ENCODE data around the gene NIM1K. TPM values are rescaled to one million over a fixed set of nuclear protein-coding genes. Genes with fewer than 3 reads are reported as not detected.

The NIM1K gene
- total and polyA plus RNA-seq, 2 of the 13 experiments (the other 11 are each of a cell fraction or from before 2014, with no cell fraction given) = 0.04 TPM; not detected in 1

DNA sequence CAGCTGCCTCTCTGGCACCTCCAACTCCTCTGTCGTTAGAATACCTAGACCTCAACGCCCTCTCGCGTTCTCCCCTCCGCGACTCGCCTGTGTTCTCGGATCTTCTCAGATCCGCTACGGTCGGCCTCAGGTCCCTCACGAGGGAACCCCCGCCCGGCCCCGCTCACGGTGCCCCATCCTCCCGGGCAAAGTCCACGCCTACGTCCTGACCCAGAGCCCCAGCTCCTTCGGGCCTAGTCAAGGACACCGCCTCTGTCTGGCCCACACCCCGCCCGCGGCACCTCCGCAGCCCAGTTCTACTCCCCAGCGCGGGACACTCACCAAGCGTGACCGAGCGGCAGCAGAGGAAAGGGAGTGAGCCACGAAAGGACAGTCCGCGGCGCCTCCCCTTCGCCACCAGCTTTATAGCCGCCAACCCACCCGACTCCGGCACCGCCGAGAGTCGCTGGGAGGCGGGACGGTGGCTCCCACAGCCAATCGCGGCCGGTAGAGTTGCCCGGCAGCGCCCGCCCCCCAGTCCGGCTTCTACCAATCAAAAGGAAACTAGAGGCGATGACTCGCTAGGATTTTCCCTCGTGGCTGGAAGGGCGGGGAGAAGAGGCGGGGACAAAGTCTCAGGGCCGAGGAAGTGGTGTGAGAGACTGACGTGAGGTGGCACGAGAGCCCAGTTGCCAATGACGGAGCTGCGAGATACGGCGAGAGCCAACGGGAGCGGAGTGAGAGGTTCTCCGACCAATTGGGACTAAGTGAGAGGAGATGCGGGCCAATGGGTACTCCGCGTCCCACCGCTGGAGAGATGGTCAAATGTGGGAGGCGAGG lies 121.2 kb downstream of the NIM1K start, which contains the start of gene HMGCS1 (continued):
- TF ChIP-seq, protein P1, sequence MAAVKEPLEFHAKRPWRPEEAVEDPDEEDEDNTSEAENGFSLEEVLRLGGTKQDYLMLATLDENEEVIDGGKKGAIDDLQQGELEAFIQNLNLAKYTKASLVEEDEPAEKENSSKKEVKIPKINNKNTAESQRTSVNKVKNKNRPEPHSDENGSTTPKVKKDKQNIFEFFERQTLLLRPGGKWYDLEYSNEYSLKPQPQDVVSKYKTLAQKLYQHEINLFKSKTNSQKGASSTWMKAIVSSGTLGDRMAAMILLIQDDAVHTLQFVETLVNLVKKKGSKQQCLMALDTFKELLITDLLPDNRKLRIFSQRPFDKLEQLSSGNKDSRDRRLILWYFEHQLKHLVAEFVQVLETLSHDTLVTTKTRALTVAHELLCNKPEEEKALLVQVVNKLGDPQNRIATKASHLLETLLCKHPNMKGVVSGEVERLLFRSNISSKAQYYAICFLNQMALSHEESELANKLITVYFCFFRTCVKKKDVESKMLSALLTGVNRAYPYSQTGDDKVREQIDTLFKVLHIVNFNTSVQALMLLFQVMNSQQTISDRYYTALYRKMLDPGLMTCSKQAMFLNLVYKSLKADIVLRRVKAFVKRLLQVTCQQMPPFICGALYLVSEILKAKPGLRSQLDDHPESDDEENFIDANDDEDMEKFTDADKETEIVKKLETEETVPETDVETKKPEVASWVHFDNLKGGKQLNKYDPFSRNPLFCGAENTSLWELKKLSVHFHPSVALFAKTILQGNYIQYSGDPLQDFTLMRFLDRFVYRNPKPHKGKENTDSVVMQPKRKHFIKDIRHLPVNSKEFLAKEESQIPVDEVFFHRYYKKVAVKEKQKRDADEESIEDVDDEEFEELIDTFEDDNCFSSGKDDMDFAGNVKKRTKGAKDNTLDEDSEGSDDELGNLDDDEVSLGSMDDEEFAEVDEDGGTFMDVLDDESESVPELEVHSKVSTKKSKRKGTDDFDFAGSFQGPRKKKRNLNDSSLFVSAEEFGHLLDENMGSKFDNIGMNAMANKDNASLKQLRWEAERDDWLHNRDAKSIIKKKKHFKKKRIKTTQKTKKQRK (IDR thresholded peaks at IDR 0.05; ENCODE audit: low read length) = peak; percentile 46
- TF ChIP-seq SOX13 (IDR thresholded peaks at IDR 0.05) (no peak), SOX13 (CRISPR knock-in tag; conservative IDR thresholded peaks at IDR 0.05 in 1 of 2, IDR thresholded peaks at IDR 0.05 in 1 of 2) (peak in 1 of 2 experiments; percentile 8; a peak in 1 of 4 replicates), ZBTB7B (CRISPR knock-in tag; IDR thresholded peaks at IDR 0.05) (no peak), ZSCAN29 (CRISPR knock-in tag; conservative IDR thresholded peaks at IDR 0.05) (no peak), ZFY (CRISPR knock-in tag; IDR thresholded peaks at IDR 0.05) (peak; percentile 97), JUND (CRISPR knock-in tag; IDR thresholded peaks at IDR 0.05) (peak; percentile 60; the same call in 1 of the 2 replicates), FIP1L1 (IDR thresholded peaks at IDR 0.05; ENCODE audit: borderline replicate concordance, insufficient read depth, low read depth, low read length) (no peak), MXD4 (CRISPR knock-in tag; IDR thresholded peaks at IDR 0.05) (no peak; the same call in 1 of the 2 replicates), RARG (CRISPR knock-in tag; IDR thresholded peaks at IDR 0.05; ENCODE audit: low read depth) (no peak), ZNF766 (CRISPR knock-in tag; IDR thresholded peaks at IDR 0.05; ENCODE audit: borderline replicate concordance) (no peak)
- TF ChIP-seq, protein P2, sequence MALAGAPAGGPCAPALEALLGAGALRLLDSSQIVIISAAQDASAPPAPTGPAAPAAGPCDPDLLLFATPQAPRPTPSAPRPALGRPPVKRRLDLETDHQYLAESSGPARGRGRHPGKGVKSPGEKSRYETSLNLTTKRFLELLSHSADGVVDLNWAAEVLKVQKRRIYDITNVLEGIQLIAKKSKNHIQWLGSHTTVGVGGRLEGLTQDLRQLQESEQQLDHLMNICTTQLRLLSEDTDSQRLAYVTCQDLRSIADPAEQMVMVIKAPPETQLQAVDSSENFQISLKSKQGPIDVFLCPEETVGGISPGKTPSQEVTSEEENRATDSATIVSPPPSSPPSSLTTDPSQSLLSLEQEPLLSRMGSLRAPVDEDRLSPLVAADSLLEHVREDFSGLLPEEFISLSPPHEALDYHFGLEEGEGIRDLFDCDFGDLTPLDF (CRISPR knock-in tag; IDR thresholded peaks at IDR 0.05) = no peak
- TF ChIP-seq, protein P3, sequence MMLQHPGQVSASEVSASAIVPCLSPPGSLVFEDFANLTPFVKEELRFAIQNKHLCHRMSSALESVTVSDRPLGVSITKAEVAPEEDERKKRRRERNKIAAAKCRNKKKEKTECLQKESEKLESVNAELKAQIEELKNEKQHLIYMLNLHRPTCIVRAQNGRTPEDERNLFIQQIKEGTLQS (CRISPR knock-in tag; IDR thresholded peaks at IDR 0.05) = peak; percentile 56; the same call in 1 of the 2 replicates
- TF ChIP-seq, protein P4, sequence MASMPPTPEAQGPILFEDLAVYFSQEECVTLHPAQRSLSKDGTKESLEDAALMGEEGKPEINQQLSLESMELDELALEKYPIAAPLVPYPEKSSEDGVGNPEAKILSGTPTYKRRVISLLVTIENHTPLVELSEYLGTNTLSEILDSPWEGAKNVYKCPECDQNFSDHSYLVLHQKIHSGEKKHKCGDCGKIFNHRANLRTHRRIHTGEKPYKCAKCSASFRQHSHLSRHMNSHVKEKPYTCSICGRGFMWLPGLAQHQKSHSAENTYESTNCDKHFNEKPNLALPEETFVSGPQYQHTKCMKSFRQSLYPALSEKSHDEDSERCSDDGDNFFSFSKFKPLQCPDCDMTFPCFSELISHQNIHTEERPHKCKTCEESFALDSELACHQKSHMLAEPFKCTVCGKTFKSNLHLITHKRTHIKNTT (CRISPR knock-in tag; IDR thresholded peaks at IDR 0.05) = no peak
- TF ChIP-seq, protein P5, sequence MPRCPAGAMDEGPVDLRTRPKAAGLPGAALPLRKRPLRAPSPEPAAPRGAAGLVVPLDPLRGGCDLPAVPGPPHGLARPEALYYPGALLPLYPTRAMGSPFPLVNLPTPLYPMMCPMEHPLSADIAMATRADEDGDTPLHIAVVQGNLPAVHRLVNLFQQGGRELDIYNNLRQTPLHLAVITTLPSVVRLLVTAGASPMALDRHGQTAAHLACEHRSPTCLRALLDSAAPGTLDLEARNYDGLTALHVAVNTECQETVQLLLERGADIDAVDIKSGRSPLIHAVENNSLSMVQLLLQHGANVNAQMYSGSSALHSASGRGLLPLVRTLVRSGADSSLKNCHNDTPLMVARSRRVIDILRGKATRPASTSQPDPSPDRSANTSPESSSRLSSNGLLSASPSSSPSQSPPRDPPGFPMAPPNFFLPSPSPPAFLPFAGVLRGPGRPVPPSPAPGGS (CRISPR knock-in tag; IDR thresholded peaks at IDR 0.05) = peak; percentile 95
- TF ChIP-seq, protein P6, sequence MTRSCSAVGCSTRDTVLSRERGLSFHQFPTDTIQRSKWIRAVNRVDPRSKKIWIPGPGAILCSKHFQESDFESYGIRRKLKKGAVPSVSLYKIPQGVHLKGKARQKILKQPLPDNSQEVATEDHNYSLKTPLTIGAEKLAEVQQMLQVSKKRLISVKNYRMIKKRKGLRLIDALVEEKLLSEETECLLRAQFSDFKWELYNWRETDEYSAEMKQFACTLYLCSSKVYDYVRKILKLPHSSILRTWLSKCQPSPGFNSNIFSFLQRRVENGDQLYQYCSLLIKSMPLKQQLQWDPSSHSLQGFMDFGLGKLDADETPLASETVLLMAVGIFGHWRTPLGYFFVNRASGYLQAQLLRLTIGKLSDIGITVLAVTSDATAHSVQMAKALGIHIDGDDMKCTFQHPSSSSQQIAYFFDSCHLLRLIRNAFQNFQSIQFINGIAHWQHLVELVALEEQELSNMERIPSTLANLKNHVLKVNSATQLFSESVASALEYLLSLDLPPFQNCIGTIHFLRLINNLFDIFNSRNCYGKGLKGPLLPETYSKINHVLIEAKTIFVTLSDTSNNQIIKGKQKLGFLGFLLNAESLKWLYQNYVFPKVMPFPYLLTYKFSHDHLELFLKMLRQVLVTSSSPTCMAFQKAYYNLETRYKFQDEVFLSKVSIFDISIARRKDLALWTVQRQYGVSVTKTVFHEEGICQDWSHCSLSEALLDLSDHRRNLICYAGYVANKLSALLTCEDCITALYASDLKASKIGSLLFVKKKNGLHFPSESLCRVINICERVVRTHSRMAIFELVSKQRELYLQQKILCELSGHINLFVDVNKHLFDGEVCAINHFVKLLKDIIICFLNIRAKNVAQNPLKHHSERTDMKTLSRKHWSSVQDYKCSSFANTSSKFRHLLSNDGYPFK (CRISPR knock-in tag; IDR thresholded peaks at IDR 0.05; ENCODE audit: borderline replicate concordance) = peak; percentile 77; the same call in 1 of the 2 replicates
